Cardiac septum (tissue), 1 donor: Measurements from ENCODE around the gene LILRA2. TPM values are rescaled to one million over a fixed set of nuclear protein-coding genes. Genes with fewer than 3 reads are reported as not detected.
"Not testable (repeated sequence)": the region's sequence is repeated elsewhere in the genome, so short reads cannot be mapped to it uniquely, and the experiment has no call there.

ENCODE experiments used
- DNase-seq: peaks from one replicate; pipeline ENCODE4 v3.0.0-alpha.2; 2020; ENCODE audit warnings: low spot score
- intact Hi-C: fragments of 100-400 bp; cut with DNase I; formaldehyde crosslinking; loops from one replicate; pipeline ENCODE4 v1.14.0; 2022
- total RNA-seq: library from RNA; stranded (reverse); fragmentation: NEBNext Ultra II Directional; extraction: Animal tissue kit (Norgen Biotek cat#: 25700); gene quantifications from one replicate; pipeline ENCODE4 v1.2.1, GENCODE V29; 2021
- donor health status: DM: no; HTN: no; CAD: no.

Gene LILRA2
- total RNA-seq, 1 donor from 2014 or later, result 1.3 TPM

- no peak for DNase-seq
- intact Hi-C loops, result no loop called here
These were observed 33.5 kb downstream of the LILRA2 start for GRCh38 chr19:54606891-54607784.

- intact Hi-C loops, result no loop called here
- DNase-seq, result no peak
These were observed 34.2 kb downstream of the LILRA2 start for GRCh38 chr19:54607785-54608150.

GRCh38 chr19:54608205-54608604 lies 34.6 kb downstream of the LILRA2 start:
- intact Hi-C loops, result no loop called here
- DNase-seq, result no peak

- intact Hi-C loops, result no loop called here
- DNase-seq, result no peak
These were observed 35.2 kb downstream of the LILRA2 start for GRCh38 chr19:54608792-54609191.

- DNase-seq, result no peak
- intact Hi-C loops, result no loop called here
These were observed 35.8 kb downstream of the LILRA2 start for GRCh38 chr19:54609356-54609791.

- DNase-seq, result no peak
- intact Hi-C loops, result no loop called here
These were observed 38.8 kb downstream of the LILRA2 start for GRCh38 chr19:54612428-54612827.

- intact Hi-C loops, result no loop called here
- DNase-seq, result no peak
These were observed 41.1 kb downstream of the LILRA2 start for GRCh38 chr19:54614726-54615125.

- no peak for DNase-seq
- intact Hi-C loops, result no loop called here
These were observed 42.5 kb downstream of the LILRA2 start for GRCh38 chr19:54616057-54616456.

- intact Hi-C loops, result no loop called here
- DNase-seq, result no peak
These were observed 43.4 kb downstream of the LILRA2 start for GRCh38 chr19:54616821-54617560.

GRCh38 chr19:54620464-54620863 lies 46.9 kb downstream of the LILRA2 start:
- intact Hi-C loops, result no loop called here

GRCh38 chr19:54622431-54622830 lies 48.8 kb downstream of the LILRA2 start:
- no peak for DNase-seq
- intact Hi-C loops, result no loop called here

More at GRCh38 chr19:54620464-54620863, 46.9 kb downstream of the LILRA2 start:
- no peak for DNase-seq

- not testable (repeated sequence) for DNase-seq
These were observed 50.6 kb downstream of the LILRA2 start for GRCh38 chr19:54624234-54624633.

GRCh38 chr19:54624934-54625730 lies 51.5 kb downstream of the LILRA2 start:
- DNase-seq, intact Hi-C loops: not testable (repeated sequence)

More at GRCh38 chr19:54624234-54624633, 50.6 kb downstream of the LILRA2 start:
- intact Hi-C loops, result not testable (repeated sequence)

- intact Hi-C loops, result no loop called here
- DNase-seq, result no peak
These were observed 53.2 kb downstream of the LILRA2 start for GRCh38 chr19:54626757-54627156.

GRCh38 chr19:54627912-54628311 lies 54.3 kb downstream of the LILRA2 start:
- DNase-seq, intact Hi-C loops: not testable (repeated sequence)

- intact Hi-C loops, DNase-seq: not testable (repeated sequence)
These were observed 56.7 kb downstream of the LILRA2 start, which contains the start of gene LILRB1 for GRCh38 chr19:54630262-54630661. TSS of gene LILRB1 (plus strand) at chr19:54630484. CDS start at chr19:54631074, 590 bp downstream.

- intact Hi-C loops, result no loop called here
- no peak for DNase-seq
These were observed 57.2 kb downstream of the LILRA2 start for GRCh38 chr19:54630782-54631181.

- DNase-seq, result not testable (repeated sequence)
These were observed 58.1 kb downstream of the LILRA2 start for GRCh38 chr19:54631489-54632337.

GRCh38 chr19:54632517-54632916 lies 58.9 kb downstream of the LILRA2 start:
- intact Hi-C loops, DNase-seq: not testable (repeated sequence)

More at GRCh38 chr19:54631489-54632337, 58.1 kb downstream of the LILRA2 start:
- intact Hi-C loops, result not testable (repeated sequence)
